PC-9 (cell line): ENCODE measurements around the gene BRIP1. TPM values are rescaled to one million over a fixed set of nuclear protein-coding genes. Genes with fewer than 3 reads are reported as not detected.

Experiments used
- BruUV-seq: library from RNA; stranded (reverse); fragments of 400-500 nt; replicated peaks from 2 replicates; lab custom pipeline; 2021; lab: Mats Ljungman, UMichigan
- CTCF ChIA-PET: fragments of 300-600 bp; sonication (Branson Sonifier 250); formaldehyde crosslinking; loops from one replicate; lab custom pipeline; 2022; ENCODE audit warnings: antibody characterized with exemption; lab: Charles Lee
- POLR2A ChIA-PET: fragments of 300-600 bp; sonication (Branson Sonifier 250); formaldehyde crosslinking; loops from one replicate; lab custom pipeline; 2022; ENCODE audit warnings: antibody characterized with exemption; ENCODE audit not compliant: unreplicated experiment; lab: Charles Lee
- DNase-seq, 2 experiments: peaks; one replicate each; pipeline versions ENCODE4 v3.0.0 to v3.0.0-alpha.2; 2015 to 2022; ENCODE audit warnings: mixed read lengths in 1 of 2
- H2AFZ ChIP-seq: fragments of 200-600 bp; sonication (generic); 2 replicates; pipeline ENCODE4 v1.8.1; 2017; ENCODE audit warnings: antibody characterized with exemption
- H3F3A ChIP-seq: fragments of 200-600 bp; sonication (generic); 2 replicates; pipeline ENCODE4 v1.8.1; 2017; ENCODE audit warnings: antibody characterized with exemption, mild to moderate bottlenecking, low read depth; ENCODE audit not compliant: insufficient read depth
- H3K27ac ChIP-seq: fragments of 200-600 bp; sonication (generic); 2 replicates; pipeline ENCODE4 v1.6.1; 2016; ENCODE audit warnings: mixed run types
- H3K27me3 ChIP-seq: fragments of 200-600 bp; sonication (generic); 2 replicates; pipeline ENCODE4 v1.6.1; 2016; ENCODE audit warnings: low read depth, mixed run types; ENCODE audit not compliant: insufficient read depth
- H3K36me3 ChIP-seq: fragments of 200-600 bp; sonication (generic); 2 replicates; pipeline ENCODE4 v1.6.1; 2016; ENCODE audit warnings: low read depth, mixed run types
- H3K4me1 ChIP-seq: fragments of 200-600 bp; sonication (generic); replicated peaks from 2 replicates; pipeline ENCODE4 v1.6.1; 2016; ENCODE audit warnings: mixed run types; ENCODE audit not compliant: insufficient read depth
- H3K4me2 ChIP-seq: fragments of 200-600 bp; sonication (generic); 2 replicates; pipeline ENCODE4 v1.6.1; 2017; ENCODE audit warnings: mixed run types
- H3K4me3 ChIP-seq: fragments of 200-600 bp; sonication (generic); 2 replicates; pipeline ENCODE4 v1.6.1; 2016; ENCODE audit warnings: mixed run types
- H3K79me2 ChIP-seq: fragments of 200-600 bp; sonication (generic); 2 replicates; pipeline ENCODE4 v1.6.1; 2017; ENCODE audit warnings: low read depth, mixed run types
- H3K9me2 ChIP-seq: fragments of 200-600 bp; sonication (generic); 2 replicates; pipeline ENCODE4 v1.8.1; 2017; ENCODE audit warnings: mild to moderate bottlenecking; ENCODE audit not compliant: insufficient read depth
- H3K9me3 ChIP-seq: fragments of 200-600 bp; sonication (generic); 2 replicates; pipeline ENCODE4 v1.8.1; 2016; ENCODE audit warnings: low read depth; ENCODE audit not compliant: insufficient read depth
- H4K20me1 ChIP-seq: fragments of 200-600 bp; sonication (generic); 2 replicates; pipeline ENCODE4 v1.8.1; 2017; ENCODE audit not compliant: insufficient read depth
- EZH2 ChIP-seq: fragments of 200-600 bp; sonication (generic); IDR thresholded peaks from 2 replicates; pipeline ENCODE4 v1.8.0; 2017; ENCODE audit warnings: antibody characterized with exemption, low read depth
- intact Hi-C: fragments of 100-400 bp; cut with micrococcal nuclease; formaldehyde crosslinking; loops from one replicate; pipeline ENCODE4 v1.10.0; 2022; ENCODE audit not compliant: unreplicated experiment
- total RNA-seq: library from RNA; stranded (reverse); gene quantifications from 2 replicates; pipeline ENCODE4 v1.2.3, GENCODE V29; 2021
- TF ChIP-seq, protein P1 (sequence below): fragments of 200-600 bp; sonication (generic); conservative IDR thresholded peaks from 2 replicates; pipeline ENCODE4 v1.6.1; 2017; ENCODE audit warnings: mixed run types, antibody characterized with exemption, mild to moderate bottlenecking, moderate library complexity

The BRIP1 gene
- total RNA-seq, 1 experiment from 2014 or later, result 16.0 TPM

DNA sequence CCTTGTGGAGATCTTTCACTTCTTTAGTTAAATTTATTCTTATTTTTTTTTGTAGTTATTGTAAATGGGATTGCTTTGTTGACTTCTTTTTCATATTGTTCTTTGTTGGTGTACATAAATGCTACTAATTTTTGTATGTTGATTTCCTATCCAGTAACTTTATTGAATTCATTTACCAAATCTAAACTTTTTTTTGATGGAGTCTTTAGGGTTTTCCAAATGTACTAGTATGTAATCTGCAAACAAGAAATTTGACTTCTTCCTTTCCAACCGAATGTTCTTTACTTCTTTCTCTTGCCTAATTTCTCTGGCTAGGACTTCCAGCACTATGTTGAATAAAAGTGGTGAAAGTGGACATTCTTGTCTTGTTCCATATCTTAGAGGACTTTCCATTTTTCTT, 230.5 kb downstream of the BRIP1 start:
- no peak overlapping the region for H3K27ac ChIP-seq
- H3K4me1 ChIP-seq, result no peaks in the 10 kb centered on the region
- intact Hi-C loops, result no loop called here
- TF ChIP-seq, protein P1, sequence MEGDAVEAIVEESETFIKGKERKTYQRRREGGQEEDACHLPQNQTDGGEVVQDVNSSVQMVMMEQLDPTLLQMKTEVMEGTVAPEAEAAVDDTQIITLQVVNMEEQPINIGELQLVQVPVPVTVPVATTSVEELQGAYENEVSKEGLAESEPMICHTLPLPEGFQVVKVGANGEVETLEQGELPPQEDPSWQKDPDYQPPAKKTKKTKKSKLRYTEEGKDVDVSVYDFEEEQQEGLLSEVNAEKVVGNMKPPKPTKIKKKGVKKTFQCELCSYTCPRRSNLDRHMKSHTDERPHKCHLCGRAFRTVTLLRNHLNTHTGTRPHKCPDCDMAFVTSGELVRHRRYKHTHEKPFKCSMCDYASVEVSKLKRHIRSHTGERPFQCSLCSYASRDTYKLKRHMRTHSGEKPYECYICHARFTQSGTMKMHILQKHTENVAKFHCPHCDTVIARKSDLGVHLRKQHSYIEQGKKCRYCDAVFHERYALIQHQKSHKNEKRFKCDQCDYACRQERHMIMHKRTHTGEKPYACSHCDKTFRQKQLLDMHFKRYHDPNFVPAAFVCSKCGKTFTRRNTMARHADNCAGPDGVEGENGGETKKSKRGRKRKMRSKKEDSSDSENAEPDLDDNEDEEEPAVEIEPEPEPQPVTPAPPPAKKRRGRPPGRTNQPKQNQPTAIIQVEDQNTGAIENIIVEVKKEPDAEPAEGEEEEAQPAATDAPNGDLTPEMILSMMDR, result no peak
- TF ChIP-seq EZH2, result no peak
- no peaks in the 10 kb centered on the region; the same call in 1 of the 2 replicates for H3F3A ChIP-seq
- H3K9me3 ChIP-seq, result no peaks in the 10 kb centered on the region
- no peak overlapping the region for H3K4me3 ChIP-seq
- ChIA-PET CTCF (no interaction called here), POLR2A (no interaction called here)
- H3K79me2 ChIP-seq, result no peaks in the 10 kb centered on the region
- H3K4me2 ChIP-seq, result no peak overlapping the region
- no TSS peak for BruUV-seq
- DNase-seq, result no peak
- H2AFZ ChIP-seq, result no peak overlapping the region
- H3K9me2 ChIP-seq, result no peaks in the 10 kb centered on the region
- H3K27me3 ChIP-seq, result no peaks in the 10 kb centered on the region
- H4K20me1 ChIP-seq, result no peaks in the 10 kb centered on the region
- H3K36me3 ChIP-seq, result no peaks in the 10 kb centered on the region

DNA sequence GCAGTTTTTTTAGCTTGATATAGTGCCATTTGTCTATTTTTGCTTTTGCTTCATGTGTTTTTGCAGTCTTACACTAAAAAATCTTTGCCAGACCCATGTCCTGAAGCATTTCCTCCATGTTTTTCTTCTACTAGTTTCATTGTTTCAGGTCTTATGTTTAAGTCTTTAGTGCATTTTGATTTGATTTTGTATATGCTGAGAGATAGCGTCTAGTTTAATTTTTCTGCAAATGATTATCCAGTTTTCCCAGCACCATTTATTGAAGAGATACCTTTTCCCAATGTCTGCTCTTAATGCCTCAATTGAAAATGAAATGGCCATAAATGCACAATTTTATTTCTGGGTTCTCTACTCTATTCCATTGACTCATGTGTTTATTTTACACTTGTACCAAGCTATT, 231.5 kb downstream of the BRIP1 start:
- no peaks in the 10 kb centered on the region for H3K27me3 ChIP-seq
- H4K20me1 ChIP-seq, result no peaks in the 10 kb centered on the region
- no peak overlapping the region for H3K4me2 ChIP-seq
- no TSS peak for BruUV-seq
- ChIA-PET POLR2A (no interaction called here), CTCF (no interaction called here)
- H3K9me2 ChIP-seq, result no peaks in the 10 kb centered on the region
- no peaks in the 10 kb centered on the region for H3K79me2 ChIP-seq
- no peak overlapping the region for H3K4me3 ChIP-seq
- intact Hi-C loops, result no loop called here
- H3F3A ChIP-seq, result no peaks in the 10 kb centered on the region; the same call in 1 of the 2 replicates
- DNase-seq, result no peak
- H3K36me3 ChIP-seq, result no peaks in the 10 kb centered on the region
- H3K9me3 ChIP-seq, result no peaks in the 10 kb centered on the region
- TF ChIP-seq, protein P1, result no peak
- TF ChIP-seq EZH2, result no peak
- H2AFZ ChIP-seq, result no peak overlapping the region
- no peaks in the 10 kb centered on the region for H3K4me1 ChIP-seq
- H3K27ac ChIP-seq, result no peak overlapping the region

Other genes with a start within 250 kb of the BRIP1 start
- 15.7 and 17.5 TPM in 2 replicates for gene INTS2, start 64.5 kb upstream of the BRIP1 start, total RNA-seq
- gene MED13, start 201.8 kb upstream of the BRIP1 start, total RNA-seq, result 45.8 and 49.4 TPM in 2 replicates